Renal cortical epithelial cell (primary cell): ENCODE results near the gene IGSF1. TPM values are rescaled to one million over a fixed set of nuclear protein-coding genes. Genes with fewer than 3 reads are reported as not detected.
"Not testable (repeated sequence)": the region's sequence is repeated elsewhere in the genome, so short reads cannot be mapped to it uniquely, and the experiment has no call there.

ENCODE experiments used
- DNase-seq: peaks from one replicate; pipeline ENCODE4 v3.0.0-alpha.2; 2011; ENCODE audit warnings: low read depth
- total RNA-seq: library from RNA; depleted of rRNA; stranded (reverse); fragments of >200 nt; gene quantifications from 2 replicates; pipeline ENCODE4 v1.2.3, GENCODE V29; 2014

The IGSF1 gene
- total RNA-seq, 1 donor from 2014 or later, result 0.70 TPM

DNA sequence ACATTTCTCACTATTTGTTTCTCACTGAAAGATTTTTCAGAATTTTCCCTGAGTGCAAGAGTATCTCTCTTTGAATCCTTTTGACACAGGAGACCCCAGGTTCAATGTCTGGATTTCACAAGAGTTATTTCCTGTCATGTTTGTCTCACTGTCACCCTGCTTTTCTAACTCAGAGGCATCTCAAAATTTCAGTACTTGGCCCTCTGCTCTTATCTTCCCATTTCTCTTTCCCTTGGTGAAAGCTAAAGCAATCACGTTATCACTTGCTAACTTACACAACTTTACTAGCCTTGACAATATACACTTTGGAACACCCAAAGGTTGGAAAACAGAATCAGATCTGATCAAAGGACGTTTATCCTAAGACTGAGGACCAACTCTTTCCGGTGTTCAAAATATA, 17.3 kb downstream of the IGSF1 start:
- no peak for DNase-seq

DNA sequence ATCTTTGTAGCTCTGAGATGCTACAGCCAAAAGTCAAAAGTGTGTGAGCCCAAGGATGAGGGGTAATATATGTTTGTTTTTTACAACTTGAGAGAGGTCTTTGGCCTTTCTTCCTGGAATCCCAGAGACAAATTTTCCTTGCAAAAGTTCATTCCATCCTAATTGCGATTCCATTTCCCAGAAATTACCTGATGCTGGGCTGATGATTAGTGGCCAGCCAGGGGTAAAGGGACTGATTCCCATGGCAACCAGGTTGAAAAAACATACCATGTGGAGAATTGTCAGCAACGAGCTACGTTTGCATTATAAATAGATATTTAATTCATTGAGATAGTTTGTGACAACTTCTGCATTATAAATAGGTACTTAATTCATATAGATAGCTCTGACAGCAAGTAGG, 17.8 kb downstream of the IGSF1 start:
- DNase-seq, result no peak

DNA sequence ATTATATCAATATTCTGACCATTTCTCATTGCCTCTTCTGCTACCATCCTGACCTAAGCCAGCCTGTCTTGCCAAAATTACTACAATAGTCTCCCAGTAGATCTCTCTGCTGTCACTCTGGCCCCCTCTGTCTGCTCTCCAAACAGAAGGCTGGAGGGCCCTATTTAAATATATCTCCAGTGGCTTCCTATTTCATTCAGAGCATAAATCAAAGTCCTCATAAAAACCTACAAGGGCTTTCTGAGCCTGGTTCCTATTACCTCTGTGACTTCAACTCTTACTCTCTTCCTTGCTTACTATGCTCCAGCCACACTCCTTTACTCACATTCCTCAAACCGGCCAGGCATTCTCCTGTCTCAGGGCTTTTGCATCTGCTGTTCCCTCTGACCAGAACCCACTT, 19.0 kb downstream of the IGSF1 start:
- DNase-seq, result no peak

DNA sequence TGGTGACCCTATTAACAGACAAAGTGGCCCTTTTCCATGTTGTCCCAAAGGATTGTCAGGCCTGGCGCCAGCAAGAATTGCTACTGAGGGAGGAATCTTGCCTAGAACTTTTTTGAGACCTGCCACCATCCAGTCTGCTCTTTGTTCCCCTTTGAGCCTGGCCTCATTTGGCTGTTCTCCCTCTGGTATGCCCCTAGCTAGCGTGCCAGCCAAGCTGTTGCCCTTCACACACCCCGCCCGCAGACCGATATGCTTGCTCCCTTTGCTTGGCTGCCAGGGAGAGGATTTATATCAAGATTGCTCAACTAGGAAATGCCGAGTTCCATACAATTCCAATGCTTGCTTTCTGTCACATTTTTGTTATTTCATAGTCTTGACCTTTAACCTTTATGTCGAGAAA, 24.4 kb downstream of the IGSF1 start:
- no peak for DNase-seq

DNA sequence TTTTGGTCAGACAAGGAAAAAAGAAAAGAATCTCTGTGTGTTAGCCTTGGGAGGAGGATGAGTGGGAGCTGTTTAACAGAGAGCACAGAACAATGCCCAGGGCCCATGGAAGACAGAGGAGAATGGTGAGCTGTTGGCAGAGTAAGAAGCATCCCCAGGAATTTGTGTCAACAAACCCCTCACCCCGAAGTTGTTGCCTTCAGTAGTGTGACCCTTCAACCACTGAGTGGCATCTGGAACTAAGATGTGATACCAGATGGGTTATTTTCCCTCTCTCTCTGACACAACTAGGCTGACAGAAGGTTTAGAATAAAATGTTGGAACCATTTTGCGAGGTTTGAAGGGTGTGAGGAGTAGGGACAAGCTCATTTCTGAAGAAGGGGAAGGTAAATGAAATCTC, 25.1 kb downstream of the IGSF1 start:
- no peak for DNase-seq

DNA sequence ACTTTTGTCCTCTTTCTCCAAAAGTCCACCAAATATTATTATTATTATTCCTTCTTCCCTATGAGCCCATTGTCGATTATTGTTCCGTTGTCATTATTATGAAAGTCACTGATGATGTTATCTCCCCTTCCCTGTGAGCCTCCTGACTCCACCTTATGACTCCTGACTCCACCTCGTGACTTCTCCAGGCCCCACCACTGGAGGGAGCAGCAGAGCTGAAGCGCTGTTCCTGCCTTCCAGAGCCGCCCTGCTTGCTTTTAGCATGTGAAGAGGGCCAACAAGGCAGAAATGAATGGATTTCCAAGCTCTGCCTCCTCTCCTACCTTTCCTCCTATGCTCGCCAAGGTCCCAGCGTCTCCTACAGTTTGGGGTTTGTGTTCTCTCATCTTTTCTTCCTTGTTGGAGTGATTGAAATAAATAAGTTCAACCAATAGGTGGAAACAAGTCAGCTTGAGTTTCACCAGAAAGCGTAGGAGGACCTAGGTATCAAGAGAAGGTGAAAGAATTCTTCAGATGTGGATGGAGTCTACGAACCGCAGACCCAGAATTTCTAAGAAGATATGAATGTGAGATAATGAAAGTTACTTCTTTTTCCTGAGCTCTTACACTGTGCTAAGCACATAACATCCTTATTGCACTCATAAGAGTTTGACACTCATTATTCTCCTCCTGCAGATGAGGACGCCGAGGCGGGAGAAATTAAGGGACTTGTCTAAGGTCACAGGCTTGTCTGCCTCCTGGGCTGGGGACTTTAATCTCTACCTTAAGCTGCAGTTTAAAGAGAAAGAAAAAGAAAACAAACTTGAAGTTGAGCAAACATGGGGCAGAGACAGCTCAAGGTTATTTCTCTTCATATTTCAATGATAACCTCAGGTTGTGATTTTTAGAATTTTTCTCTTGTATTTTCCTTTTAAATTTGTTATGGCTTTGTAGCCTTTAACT, 26.1 kb downstream of the IGSF1 start:
- DNase-seq, result no peak

DNA sequence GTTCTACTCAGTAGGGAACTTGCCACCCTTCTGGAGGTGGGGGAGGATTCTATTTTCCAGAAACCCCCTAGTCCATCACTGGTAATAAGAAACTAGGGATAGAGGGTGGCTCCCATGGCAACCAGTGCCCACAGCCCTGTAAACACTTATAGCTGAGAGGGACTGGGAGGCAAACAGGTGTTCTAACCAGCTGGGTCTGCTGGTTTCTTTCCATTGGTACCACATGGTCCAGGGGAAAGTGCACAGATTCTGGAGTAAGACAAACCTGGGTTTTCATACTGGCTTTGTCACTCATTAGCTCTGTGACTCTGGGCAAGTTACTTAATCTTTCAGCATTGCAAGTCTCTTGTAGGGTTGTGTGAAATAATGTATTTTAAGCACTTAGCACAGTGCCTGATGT, 26.9 kb downstream of the IGSF1 start:
- no peak for DNase-seq

DNA sequence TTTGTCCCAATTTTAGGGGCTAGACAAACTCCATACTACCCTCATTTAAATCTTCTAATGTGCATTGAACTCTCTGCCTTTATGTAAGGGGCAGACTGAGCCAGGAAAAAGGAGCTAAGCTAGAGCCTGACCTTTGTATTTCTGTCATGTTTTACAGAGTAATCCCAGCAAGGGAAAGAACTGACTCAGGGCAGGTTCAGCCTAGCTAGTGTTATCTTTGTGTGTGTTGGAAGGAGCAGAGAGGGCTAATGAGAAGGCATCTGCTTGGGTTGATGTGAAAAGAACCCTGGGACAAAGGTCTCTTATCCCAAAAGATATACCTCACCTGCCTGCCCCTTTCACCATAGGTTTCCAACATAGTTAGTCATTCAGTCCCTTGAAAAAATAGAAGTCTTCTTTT, 31.7 kb downstream of the IGSF1 start:
- no peak for DNase-seq

DNA sequence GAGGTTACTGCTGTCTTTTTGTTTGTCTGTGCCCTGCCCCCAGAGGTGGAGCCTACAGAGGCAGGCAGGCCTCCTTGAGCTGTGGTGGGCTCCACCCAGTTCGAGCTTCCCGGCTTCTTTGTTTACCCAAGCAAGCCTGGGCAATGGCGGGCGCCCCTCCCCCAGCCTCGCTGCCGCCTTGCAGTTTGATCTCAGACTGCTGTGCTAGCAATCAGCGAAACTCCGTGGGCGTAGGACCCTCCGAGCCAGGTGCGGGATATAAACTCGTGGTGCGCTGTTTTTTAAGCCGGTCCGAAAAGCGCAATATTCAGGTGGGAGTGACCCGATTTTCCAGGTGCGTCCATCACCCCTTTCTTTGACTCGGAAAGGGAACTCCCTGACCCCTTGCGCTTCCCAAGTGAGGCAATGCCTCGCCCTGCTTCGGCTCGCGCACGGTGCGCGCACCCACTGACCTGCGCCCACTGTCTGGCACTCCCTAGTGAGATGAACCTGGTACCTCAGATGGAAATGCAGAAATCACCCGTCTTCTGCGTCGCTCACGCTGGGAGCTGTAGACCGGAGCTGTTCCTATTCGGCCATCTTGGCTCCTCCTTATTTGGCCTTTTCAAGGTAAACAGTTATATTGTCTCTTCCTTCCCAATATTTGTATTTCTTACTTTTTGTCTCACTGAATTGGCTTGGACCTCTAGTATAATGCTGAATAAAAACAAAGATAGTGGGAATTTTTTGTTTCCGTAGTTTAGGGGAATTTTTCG, 37.9 kb downstream of the IGSF1 start:
- DNase-seq, result not testable (repeated sequence)

DNA sequence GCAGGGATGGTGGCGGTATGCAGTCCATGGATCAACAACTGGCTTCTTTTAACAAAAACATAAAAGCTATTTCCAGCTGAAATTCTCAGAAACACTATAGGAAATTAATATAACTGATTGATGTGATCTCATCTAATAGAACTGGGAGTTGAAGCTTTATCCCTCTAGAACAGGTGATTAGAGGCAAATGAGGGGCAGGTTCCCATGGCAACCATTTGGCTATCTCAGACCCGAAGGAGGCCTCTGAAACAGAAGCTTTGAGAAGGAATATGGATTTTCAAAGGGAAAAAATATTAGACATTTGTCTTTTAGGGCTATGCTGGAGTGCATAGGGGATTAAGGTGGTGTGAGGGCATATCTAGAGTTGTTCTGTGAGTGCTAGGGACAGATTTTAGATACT, 50.0 kb downstream of the IGSF1 start:
- DNase-seq, result no peak

DNA sequence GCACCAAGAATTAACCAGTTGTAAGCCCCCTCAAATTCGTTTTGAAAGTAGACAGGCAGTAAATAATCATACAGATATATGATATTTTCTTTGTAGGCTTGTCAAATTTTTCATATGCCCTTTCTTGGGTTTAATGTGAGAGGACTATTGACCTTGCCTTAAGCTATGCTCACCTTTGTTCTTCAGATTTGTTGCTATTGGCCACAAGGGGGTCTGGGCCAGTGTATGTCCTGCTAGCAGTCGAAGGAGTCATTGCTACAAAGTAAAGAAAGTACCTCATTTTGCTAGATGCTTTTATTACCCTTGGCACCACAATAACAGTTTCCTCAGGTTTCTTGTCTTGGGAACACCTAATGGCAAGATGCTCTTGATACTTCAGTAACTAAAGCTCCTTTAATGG, 51.7 kb downstream of the IGSF1 start:
- DNase-seq, result no peak

DNA sequence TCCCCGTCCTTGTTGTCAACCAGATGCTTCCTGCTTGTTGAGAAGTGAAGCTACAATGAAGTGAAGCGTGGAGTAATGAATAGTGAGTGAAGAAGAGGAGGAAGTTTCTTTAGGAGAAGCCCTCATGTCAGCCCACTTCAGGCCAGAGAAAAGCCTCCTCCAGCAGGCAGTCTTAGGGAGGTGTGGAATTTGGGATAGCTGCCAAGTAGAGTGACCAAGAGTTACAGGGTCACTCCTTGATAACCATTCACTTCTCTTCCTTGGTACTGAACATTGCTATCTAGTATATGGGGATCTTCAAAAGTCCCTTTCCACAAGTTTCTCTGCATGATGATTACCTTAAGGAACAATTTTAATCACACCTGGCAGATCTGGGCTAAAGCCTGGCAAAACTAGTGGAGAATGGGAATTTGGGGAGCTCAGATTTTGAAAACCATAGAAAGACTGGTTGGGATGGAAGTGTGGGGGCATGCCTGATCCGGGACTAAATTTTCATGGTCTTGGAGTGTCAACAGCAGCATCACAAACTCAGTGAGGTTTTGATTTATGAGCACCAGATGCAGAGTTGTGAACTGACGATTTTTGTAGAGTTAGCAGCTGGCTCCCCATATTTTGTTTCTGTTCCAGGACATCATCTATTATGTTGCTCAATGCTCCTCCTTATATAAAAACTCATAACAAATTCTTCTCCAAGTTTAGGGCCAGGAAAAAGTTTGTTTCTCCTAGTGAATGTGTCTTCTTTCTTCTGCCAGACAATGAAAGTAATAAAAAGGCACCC, 53.1 kb downstream of the IGSF1 start:
- DNase-seq, result no peak

DNA sequence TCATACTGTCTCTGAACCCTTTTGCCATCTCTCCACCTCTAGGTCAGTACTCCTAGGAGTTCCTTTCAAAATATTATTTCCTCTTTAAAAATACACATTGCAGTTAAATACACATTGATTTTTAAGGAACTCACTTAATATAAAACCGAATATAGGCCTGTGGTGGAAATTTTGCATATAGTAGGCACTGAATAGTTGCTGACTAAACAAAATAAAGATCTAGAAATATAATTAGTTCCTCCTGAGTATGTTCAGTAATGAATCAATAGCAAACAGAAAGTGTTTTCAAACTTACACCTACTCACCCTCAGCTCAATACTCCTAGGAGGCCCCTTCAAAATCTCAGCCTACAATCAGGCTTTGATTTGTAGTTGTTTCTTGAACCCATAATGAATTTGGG, 61.5 kb downstream of the IGSF1 start:
- no peak for DNase-seq

DNA sequence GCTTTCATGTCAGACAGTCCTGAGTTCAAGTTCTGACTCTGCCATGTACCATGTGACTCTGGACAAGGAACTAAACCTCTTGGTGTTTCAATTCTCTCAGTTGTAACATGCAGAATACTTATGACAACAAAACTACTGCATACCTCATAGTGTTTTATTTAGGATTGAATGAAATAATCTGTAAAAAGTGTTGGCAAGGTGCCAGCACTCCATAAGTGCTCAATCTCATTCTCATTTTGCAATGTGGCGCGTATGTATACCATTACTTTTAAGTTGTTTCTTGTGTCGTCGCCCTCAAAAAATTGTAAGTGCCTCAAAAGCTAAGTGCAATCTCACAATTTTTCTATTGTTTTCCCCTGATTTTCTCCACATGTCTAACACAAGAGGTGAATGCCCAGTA, 62.5 kb downstream of the IGSF1 start:
- no peak for DNase-seq

DNA sequence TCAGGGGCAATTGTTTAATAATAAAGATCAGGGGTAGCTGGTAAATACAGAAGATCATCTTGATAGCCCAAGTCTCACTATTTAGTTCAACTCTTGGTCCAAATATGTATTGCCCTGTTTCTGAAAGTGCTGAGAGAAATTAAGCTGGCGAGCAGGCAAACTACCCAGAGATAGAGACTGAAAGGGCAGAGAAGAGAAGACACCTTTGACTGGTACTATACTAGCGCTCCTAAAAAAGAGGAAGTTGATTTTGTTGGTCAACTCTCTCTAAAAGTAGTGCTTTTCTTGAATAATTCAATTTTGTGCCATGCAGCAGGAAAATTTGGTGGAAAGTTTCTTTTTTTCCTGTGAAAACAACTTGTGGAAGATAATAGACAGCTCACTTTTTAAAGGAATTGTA, 64.0 kb downstream of the IGSF1 start:
- DNase-seq, result no peak

Other genes with a start within 250 kb of the IGSF1 start
- gene ARHGAP36, start 231.0 kb downstream of the IGSF1 start, total RNA-seq, result 0.15 TPM in 1 of 2 replicates, not detected in the other